Ovary (tissue), 9 donors: Measurements from ENCODE around the gene ARMC6. TPM values are rescaled to one million over a fixed set of nuclear protein-coding genes. Genes with fewer than 3 reads are reported as not detected.

Experiments used
- DNase-seq, 5 donors: peaks; one replicate each; pipeline ENCODE4 v3.0.0-alpha.2; 2019 to 2020
- H3K27ac ChIP-seq, 2 donors: fragments of 200-600 bp; one replicate each; pipeline versions ENCODE4 v1.5.1 to v1.8.0; 2019 to 2022
- H3K27me3 ChIP-seq: fragments of 200-600 bp; one replicate; pipeline ENCODE4 v1.8.0; 2022
- H3K36me3 ChIP-seq: fragments of 200-600 bp; sonication (generic); one replicate; pipeline ENCODE4 v1.5.1; 2019
- H3K4me1 ChIP-seq: one replicate; pipeline ENCODE4 v1.8.1; 2013; ENCODE audit warnings: mild to moderate bottlenecking, moderate library complexity; ENCODE audit not compliant: insufficient read depth
- H3K4me3 ChIP-seq: fragments of 200-600 bp; sonication (generic); one replicate; pipeline ENCODE4 v1.5.1; 2017
- H3K9me3 ChIP-seq, 2 donors: fragments of 200-600 bp in 1 of 2; sonication (generic) in 1 of 2; one replicate each; pipeline versions ENCODE4 v1.5.1 to v1.8.1; 2013 to 2019; ENCODE audit warnings: mild to moderate bottlenecking in 1 of 2, moderate library complexity in 1 of 2
- CTCF ChIP-seq, 3 donors: fragments of 450-650 bp in 2 of 3; fragments of 200-600 bp in 1 of 3; IDR thresholded peaks; one replicate each; pipeline versions ENCODE4 v1.5.1 to v1.8.0; 2016 to 2022; ENCODE audit warnings: antibody characterized with exemption in 3 of 3, mild to moderate bottlenecking in 1 of 3
- EP300 ChIP-seq: sonication (generic); formaldehyde crosslinking; IDR thresholded peaks from one replicate; pipeline ENCODE4 v1.6.1; 2017; ENCODE audit warnings: antibody characterized with exemption
- POLR2A ChIP-seq: fragments of 450-650 bp; IDR thresholded peaks from one replicate; pipeline ENCODE4 v1.6.1; 2017; ENCODE audit warnings: antibody characterized with exemption, mild to moderate bottlenecking, moderate library complexity
- WGBS, 3 donors: extraction: QIAGEN DNeasy Blood & Tissue Kit in 1 of 3; methylation state at CpG; one replicate each; pipeline versions ENCODE4 v1.1.5 to v1.1.7; 2013 to 2017; 5-methylcytosine and 5-hydroxymethylcytosine counted together
- intact Hi-C, 4 donors: fragments of 100-400 bp; cut with DNase I; formaldehyde crosslinking; loops; one replicate each; pipeline versions ENCODE4 v1.11.0 to v1.15.1; 2022 to 2023
- polyA plus RNA-seq, 2 donors: library from polyadenylated mRNA; stranded (reverse); fragments of 200-250 nt in 1 of 2; fragments of 350-450 nt in 1 of 2; fragmentation: Illumina TruSeq in 1 of 2; extraction: RNeasy Lipid Tissue Mini Kit (QIAGEN cat#74804) in 1 of 2; gene quantifications; one replicate each; pipeline ENCODE4 v1.2.3, GENCODE V29; 2013 to 2014
- total RNA-seq, 7 donors: library from RNA; depleted of rRNA in 2 of 7; stranded (reverse); fragments of >200 nt in 2 of 7; fragmentation: NEBNext Ultra II Directional in 3 of 7; extraction: Animal tissue kit (Norgen Biotek cat#: 25700) in 3 of 7; gene quantifications; one replicate each; pipeline versions ENCODE4 v1.1.0 to v1.2.4, GENCODE V29; 2016 to 2023
- donor health status: DM: no; HTN: no; CAD: no; lungs with moderate emphysema.
- donor health status: DM: no; HTN: no; CAD: no.
- donor health status: Bipolar disorder and iron deficiency.
- donor health status: DM: yes; HTN: yes; CAD: no.
- donor health status: DM: no; HTN: no; CAD: no.
- donor health status: DM: yes; HTN: yes; CAD: no.

ARMC6 gene
- total and polyA plus RNA-seq, 9 donors = 7.0 to 27.5 (median 14.6) TPM

- 58 to 68% (median 62%) methylated on average over 4 of the region's 4 CpGs for WGBS, 3 donors
Measured at GRCh38 chr19:19062454-19063182, 29.2 kb downstream of the ARMC6 start.

GRCh38 chr19:19063183-19064097, 30.0 kb downstream of the ARMC6 start, which contains the start of gene SLC25A42:
Gene SLC25A42 (plus strand): TSS chr19:19063994. CDS start chr19:19096125, 32,131 bp downstream.
- H3K27me3 ChIP-seq = no peaks in the 10 kb centered on the region
- H3K27ac ChIP-seq = peak within 1 kb of the TSS; percentile 33 to 72
- intact Hi-C loops = loop anchor here in 1 of 4 donors (5.0 kb wide), 1 partner anchor 74 kb away; the partner anchor contains the start of gene TMEM161A
- no peak for TF ChIP-seq EP300
- WGBS, 3 donors = 2 to 4% (median 2%) methylated on average over 50 to 77 of the region's 77 CpGs
- peaks cover 3% of the 10 kb centered on the region for H3K4me1 ChIP-seq
- DNase-seq = peak; percentile 99 to 100 (median 100)
- H3K4me3 ChIP-seq = peak within 1 kb of the TSS; percentile 83
- no peaks in the 10 kb centered on the region for H3K9me3 ChIP-seq
- H3K36me3 ChIP-seq = no peaks in the 10 kb centered on the region

More at GRCh38 chr19:19062454-19063182, 29.2 kb downstream of the ARMC6 start:
- TF ChIP-seq EP300 = no peak
- no peak for TF ChIP-seq POLR2A
- no peak for TF ChIP-seq CTCF (IDR thresholded peaks at IDR 0.05)
- Histone ChIP-seq H3K4me1 (peaks cover 3% of the 10 kb centered on the region), H3K27me3 (no peaks in the 10 kb centered on the region), H3K4me3 (peak overlapping the region; percentile 45), H3K36me3 (no peaks in the 10 kb centered on the region), H3K9me3 (no peaks in the 10 kb centered on the region), H3K27ac (peak overlapping the region in 1 of 2 donors; percentile 72)
- intact Hi-C loops = loop anchor here in 1 of 4 donors (5.0 kb wide), 1 partner anchor 75 kb away; the partner anchor contains the start of gene TMEM161A
- no peak for DNase-seq

GRCh38 chr19:19064098-19064722, 30.8 kb downstream of the ARMC6 start:
- Histone ChIP-seq H3K9me3 (no peaks in the 10 kb centered on the region), H3K27me3 (no peaks in the 10 kb centered on the region), H3K36me3 (no peaks in the 10 kb centered on the region), H3K4me3 (peak overlapping the region; percentile 83), H3K27ac (peak overlapping the region; percentile 33 to 72), H3K4me1 (peaks cover 3% of the 10 kb centered on the region)
- 1 to 2% (median 1%) methylated on average over 23 to 29 of the region's 29 CpGs for WGBS, 3 donors
- no peak for TF ChIP-seq EP300
- peak in 2 of 3 donors; percentile 9 to 28 for TF ChIP-seq CTCF (IDR thresholded peaks at IDR 0.05)
- peak; percentile 50 for TF ChIP-seq POLR2A
- peak in 1 of 5 donors; percentile 33 for DNase-seq
- intact Hi-C loops = loop anchor here in 1 of 4 donors (5.0 kb wide), 1 partner anchor 73 kb away; the partner anchor contains the start of gene TMEM161A

GRCh38 chr19:19064811-19065745, 31.7 kb downstream of the ARMC6 start:
- 1 to 4% (median 2%) methylated on average over 25 of the region's 25 CpGs for WGBS, 3 donors
- TF ChIP-seq POLR2A (no peak), CTCF (IDR thresholded peaks at IDR 0.05) (no peak), EP300 (no peak)
- intact Hi-C loops = loop anchor here in 1 of 4 donors (5.0 kb wide), 1 partner anchor 72 kb away; the partner anchor contains the start of gene TMEM161A

More at GRCh38 chr19:19064811-19065745, 31.7 kb downstream of the ARMC6 start:
- H3K9me3 ChIP-seq = no peaks in the 10 kb centered on the region
- peaks cover 3% of the 10 kb centered on the region for H3K4me1 ChIP-seq
- no peak overlapping the region for H3K27ac ChIP-seq
- H3K27me3 ChIP-seq = no peaks in the 10 kb centered on the region
- H3K4me3 ChIP-seq = peak overlapping the region; percentile 83
- H3K36me3 ChIP-seq = no peaks in the 10 kb centered on the region
- no peak for DNase-seq
